ENCODE results near the gene STK24.

DNA sequence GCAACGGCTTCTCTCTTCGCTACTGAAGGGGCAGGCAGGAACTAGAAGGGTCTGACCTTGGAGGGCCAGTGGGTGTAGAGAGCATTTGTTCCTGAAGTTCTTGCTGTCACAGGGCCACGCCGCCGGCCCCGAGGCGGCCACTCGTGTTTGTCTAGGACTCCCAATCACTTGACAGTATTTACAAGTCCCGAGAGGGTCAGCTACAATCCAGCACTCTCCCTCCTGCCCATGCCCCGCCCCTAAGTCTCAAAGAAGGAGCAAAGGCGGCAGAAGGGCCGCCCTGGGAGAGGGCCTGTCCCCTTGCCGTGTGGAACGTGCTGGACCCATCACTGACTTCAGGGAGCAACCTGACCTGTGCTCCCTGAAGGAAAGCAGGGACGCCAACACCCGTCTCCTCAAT is 118.5 kb downstream of the STK24 start:
- TF ChIP-seq, protein P1, sequence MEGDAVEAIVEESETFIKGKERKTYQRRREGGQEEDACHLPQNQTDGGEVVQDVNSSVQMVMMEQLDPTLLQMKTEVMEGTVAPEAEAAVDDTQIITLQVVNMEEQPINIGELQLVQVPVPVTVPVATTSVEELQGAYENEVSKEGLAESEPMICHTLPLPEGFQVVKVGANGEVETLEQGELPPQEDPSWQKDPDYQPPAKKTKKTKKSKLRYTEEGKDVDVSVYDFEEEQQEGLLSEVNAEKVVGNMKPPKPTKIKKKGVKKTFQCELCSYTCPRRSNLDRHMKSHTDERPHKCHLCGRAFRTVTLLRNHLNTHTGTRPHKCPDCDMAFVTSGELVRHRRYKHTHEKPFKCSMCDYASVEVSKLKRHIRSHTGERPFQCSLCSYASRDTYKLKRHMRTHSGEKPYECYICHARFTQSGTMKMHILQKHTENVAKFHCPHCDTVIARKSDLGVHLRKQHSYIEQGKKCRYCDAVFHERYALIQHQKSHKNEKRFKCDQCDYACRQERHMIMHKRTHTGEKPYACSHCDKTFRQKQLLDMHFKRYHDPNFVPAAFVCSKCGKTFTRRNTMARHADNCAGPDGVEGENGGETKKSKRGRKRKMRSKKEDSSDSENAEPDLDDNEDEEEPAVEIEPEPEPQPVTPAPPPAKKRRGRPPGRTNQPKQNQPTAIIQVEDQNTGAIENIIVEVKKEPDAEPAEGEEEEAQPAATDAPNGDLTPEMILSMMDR (IDR thresholded peaks at IDR 0.05 in 4 of 5, conservative IDR thresholded peaks at IDR 0.05 in 1 of 5): no peak
- no peak for TF ChIP-seq POLR2A (IDR thresholded peaks at IDR 0.05)

All from gastrocnemius medialis (tissue), 4 donors.